Epithelial cell of prostate (primary cell): ENCODE results near the gene COL4A1.

Source experiments
- DNase-seq: peaks from one replicate; pipeline ENCODE4 v3.0.0-alpha.2; 2011; ENCODE audit warnings: low read depth, low spot score
- H3K27ac ChIP-seq: fragments of 450-650 bp; 2 replicates; pipeline ENCODE4 v1.5.1; 2017; ENCODE audit warnings: mild to moderate bottlenecking

COL4A1 gene

DNA sequence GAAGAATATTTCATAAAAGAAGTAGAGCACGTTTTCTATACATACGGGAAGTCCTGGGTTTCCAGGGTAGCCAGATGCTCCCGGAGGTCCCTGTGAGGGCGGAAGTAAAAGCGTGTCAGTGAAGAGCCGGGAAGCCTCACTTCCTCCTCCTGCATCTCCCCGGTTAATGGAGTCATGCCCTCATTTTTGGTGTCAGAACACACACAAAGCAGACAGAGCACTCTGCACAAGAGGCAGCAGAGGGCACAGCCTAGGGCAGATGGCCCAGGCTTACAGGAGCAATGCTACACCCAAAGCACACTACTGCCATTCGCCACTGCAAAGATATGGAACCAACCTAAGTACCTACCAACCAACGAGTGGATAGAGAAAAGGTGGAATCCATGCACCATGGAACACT lies 94.4 kb downstream of the COL4A1 start:
- no peak for DNase-seq
- no peak overlapping the region for H3K27ac ChIP-seq

DNA sequence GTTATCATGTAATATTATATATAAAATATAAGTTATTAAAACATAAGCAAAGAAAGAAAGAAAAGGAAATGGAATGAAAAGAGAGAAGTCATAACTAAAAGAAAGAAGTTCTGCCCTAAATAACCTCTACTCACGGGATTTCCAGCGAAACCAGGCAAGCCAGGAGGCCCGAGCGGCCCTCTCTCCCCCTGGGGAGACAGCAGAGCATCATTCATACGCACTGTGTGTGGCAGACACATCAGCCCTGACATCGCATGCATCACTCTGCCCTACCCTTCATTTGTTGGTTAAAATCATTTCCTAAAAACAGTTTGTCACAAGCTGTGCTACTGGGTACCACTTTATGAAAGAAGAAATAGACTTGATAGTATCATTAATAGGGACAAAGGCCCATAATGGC lies 95.2 kb downstream of the COL4A1 start:
- DNase-seq = no peak
- no peak overlapping the region for H3K27ac ChIP-seq

DNA sequence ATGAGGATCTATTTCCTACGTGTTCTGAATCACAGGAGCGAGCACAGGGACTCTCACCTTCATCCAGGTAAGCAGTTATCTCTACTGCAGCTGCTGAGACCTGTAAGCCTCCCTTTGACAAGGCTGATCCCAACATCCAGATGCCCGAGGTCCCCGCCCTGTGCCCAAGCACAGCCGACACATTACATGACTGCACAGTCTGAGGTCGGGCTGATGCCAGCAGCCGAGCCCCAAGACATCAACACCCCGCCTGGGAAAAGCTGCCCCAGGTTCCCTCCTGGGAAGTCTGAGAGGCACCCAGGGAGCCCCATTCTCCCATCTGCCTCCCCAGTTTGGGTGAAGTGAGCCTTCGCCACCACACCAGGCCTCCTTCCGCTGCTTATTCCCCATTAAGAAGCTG lies 95.9 kb downstream of the COL4A1 start:
- no peak for DNase-seq
- no peak overlapping the region for H3K27ac ChIP-seq

DNA sequence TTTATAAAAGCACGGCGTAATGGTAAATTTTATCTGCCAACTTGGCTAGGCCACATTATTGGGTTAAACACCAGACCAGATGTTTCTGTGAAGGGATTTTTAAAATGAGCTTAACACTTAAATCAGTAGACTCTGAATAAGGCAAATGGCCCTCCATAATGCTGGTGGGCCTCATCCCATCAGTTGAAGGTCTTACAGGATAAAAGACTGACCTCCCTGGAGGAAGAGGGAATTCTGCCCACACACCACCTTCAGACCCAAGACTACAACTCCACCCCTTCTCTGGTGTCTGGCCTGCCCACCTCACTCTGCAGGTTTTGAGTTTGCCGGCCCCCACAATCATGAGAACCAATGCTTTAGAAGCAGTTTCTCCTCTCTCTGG lies 96.4 kb downstream of the COL4A1 start:
- no peak overlapping the region for H3K27ac ChIP-seq
- DNase-seq = no peak

GRCh38 chr13:110209950-110210603 lies 96.9 kb downstream of the COL4A1 start:
- DNase-seq = no peak
- H3K27ac ChIP-seq = no peak overlapping the region

DNA sequence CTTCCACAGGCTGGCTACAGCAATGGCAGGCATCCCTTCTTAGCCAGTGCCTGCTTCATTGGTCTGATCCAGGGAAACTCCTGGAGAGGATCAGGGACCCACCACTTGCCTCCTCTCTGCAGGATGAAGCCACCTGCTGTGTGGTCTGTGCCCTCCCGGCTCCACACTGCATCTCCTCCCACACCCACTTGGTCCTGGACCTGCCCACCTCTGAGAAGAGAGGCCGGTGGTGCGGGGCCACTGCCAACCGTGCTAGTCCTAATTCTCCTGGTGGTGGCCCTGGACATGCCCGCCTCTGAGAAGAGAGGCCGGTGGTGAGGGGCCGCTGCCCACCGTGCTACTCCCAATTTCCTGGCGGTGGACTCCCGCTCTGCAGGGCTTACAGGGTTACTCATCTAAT lies 98.8 kb downstream of the COL4A1 start:
- DNase-seq = no peak
- no peak overlapping the region for H3K27ac ChIP-seq

GRCh38 chr13:110206996-110207395 lies 100.0 kb downstream of the COL4A1 start:
- no peak overlapping the region for H3K27ac ChIP-seq
- DNase-seq = no peak

DNA sequence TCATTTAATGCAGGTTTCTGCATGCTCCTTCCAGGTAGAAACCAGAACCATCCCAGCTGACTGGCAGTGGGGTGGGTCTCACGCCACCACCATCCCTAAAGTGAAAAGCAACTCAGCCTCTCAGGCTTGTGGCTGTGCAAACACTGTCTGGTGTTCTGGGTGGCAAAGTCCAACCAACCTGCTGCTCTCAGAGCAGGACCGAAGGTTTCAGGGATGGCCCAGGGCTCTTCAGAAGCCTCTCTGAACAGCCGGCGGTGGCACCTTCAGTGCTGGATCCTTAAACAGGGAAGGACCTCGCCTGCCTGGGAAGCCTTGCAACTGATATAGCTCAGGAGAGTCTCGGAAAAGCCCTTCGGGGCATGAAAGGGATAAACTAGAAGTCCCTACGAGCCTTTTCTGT lies 100.8 kb downstream of the COL4A1 start:
- no peak for DNase-seq
- no peak overlapping the region for H3K27ac ChIP-seq

DNA sequence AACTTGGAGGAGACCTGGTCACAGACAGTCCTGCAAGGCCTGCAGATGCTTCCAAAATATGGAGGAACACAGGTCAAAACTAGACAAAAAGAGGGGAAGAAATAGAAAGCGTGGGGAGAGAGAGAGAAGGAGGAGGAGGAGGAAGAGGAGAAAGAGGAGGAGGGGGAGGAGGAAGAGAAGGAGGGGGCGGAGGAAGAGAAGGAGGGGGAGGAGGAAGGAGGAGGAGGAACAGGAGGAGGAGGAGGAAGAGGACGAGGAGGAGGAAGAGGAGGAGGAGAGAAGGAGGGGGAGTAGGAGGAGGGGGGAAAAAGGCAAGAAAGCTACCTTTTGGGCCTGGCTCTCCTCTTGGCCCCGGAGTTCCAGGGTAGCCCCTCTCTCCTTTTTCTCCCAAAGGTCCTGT lies 105.8 kb downstream of the COL4A1 start:
- no peak for DNase-seq
- H3K27ac ChIP-seq = no peak overlapping the region

DNA sequence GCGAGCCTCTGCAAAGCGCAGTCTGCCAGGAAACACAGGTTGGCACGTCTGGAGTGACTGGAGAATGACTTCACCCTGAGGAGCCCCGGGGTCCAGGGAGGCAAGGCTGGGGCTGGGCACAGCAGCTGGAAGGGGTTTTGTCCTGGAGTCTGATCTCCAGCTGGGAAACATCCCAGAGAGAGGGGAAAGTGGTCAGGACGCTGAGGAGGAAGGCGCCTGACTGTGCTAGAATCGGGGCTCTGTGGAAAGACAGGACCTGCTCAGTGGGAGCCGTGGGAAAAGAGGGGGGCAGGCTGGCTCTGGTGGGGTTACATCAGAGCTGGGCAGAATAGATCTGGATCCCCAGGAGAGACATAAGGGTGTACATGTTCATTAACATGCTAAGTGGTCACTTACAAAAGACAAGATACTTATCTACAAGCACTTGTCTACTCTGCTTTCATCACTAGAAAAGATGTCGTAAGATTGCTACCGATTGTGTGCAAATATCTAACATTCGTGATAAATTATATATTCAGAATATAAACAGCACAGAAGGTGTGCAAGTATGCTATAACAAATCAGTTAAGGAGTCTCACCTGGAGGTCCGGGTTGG lies 106.6 kb downstream of the COL4A1 start:
- DNase-seq = no peak
- no peak overlapping the region for H3K27ac ChIP-seq

- H3K27ac ChIP-seq = no peak overlapping the region
- DNase-seq = no peak
These were observed 107.7 kb downstream of the COL4A1 start for GRCh38 chr13:110199046-110199831.

DNA sequence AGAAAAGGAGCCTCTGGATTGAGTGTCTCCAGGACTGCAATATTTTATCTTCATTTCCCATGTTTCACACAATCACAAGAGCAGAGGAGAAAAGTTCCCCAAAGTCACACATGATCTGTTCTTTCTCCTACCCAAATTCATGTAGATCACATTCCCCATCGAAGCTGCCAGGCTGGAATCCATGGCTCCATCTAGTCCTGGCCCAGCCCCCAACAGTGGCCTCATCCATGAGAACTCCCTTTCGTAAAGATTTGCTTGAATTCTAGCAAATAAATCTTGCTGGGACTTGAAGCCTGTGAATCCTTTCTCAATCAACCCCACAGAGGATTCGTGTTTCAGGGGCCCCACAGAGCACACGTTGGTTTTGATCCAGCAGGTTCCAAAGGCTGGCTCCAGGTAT lies 109.5 kb downstream of the COL4A1 start:
- no peak for DNase-seq
- no peak overlapping the region for H3K27ac ChIP-seq

- H3K27ac ChIP-seq = no peak overlapping the region
- no peak for DNase-seq
These were observed 109.9 kb downstream of the COL4A1 start for GRCh38 chr13:110197026-110197425.

GRCh38 chr13:110195547-110196485 lies 111.1 kb downstream of the COL4A1 start:
- no peak for DNase-seq
- no peak overlapping the region for H3K27ac ChIP-seq

DNA sequence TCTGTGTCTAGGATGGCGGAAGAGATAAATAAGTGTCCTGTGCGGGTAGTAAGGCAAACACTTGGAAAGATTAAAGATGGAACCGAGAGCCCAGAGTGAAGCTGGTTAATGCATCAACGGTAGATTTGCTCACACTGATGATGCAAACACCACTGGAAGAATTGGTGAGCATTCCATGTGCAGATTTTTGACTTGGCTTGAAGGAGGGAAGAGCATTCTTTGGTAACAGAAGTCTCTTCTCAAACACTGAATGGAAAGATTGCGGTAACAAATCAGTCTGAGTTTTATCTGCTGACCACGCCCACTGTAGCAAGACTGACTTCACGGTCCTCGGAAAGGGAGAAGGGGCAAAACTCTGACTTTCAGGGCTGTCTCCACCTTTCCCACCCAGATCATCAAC lies 112.5 kb downstream of the COL4A1 start:
- DNase-seq = no peak
- no peak overlapping the region for H3K27ac ChIP-seq

GRCh38 chr13:110193491-110193890 lies 113.5 kb downstream of the COL4A1 start:
- DNase-seq = no peak
- no peak overlapping the region for H3K27ac ChIP-seq

GRCh38 chr13:110192472-110192871 lies 114.5 kb downstream of the COL4A1 start:
- no peak for DNase-seq

DNA sequence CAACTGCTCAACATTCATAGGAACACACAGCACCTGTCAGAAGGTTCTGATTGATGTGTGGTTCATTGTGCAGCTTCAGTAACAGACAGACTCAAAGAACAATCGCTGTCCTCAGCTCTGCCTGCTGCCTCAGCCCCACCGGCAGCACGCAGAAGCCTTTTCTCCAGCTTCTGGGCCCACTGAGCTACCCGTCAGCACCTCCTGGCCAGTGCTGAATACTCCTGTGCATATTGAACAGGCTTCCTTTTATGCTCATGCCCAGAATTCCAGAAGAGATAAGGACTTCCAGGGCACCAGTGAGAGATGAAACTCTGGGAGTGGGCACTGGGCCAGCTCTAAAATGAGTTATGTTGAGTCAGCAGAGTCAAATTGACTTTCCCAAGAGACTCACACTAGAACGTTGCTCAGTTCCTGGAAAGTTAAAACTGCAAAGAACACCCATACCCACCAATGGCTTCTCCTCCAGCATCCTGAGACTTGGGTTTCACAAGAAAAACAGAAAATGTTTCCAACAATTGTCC lies 119.3 kb downstream of the COL4A1 start:
- DNase-seq = no peak

More at GRCh38 chr13:110192472-110192871, 114.5 kb downstream of the COL4A1 start:
- no peak overlapping the region for H3K27ac ChIP-seq

GRCh38 chr13:110186231-110186855 lies 120.6 kb downstream of the COL4A1 start:
- no peak overlapping the region for H3K27ac ChIP-seq
- no peak for DNase-seq

More for the DNA sequence above, 119.3 kb downstream of the COL4A1 start:
- no peak overlapping the region for H3K27ac ChIP-seq

DNA sequence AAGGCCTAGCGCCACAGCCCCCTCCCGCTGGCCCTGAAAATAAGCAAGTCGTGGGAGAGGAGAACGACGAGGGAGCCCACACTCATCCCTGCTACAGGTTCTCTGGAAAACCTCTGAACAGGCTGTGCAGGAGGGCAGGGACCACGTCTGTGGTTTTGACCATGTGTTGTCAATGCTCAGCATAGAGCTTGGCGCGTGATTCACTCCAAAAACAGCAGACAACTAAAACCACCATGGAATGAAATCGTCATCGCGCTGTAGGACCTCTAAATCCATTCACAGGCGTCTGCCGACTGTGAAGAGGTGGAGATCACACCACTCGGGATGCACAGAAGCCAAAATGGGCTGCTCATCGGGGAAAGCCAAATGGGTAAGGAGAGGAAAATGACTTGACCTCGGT lies 121.3 kb downstream of the COL4A1 start:
- DNase-seq = no peak
- H3K27ac ChIP-seq = no peak overlapping the region
